G401 (cell line): ENCODE data around the gene TREML4. TPM values are rescaled to one million over a fixed set of nuclear protein-coding genes. Genes with fewer than 3 reads are reported as not detected.
"Not testable (repeated sequence)": the region's sequence is repeated elsewhere in the genome, so short reads cannot be mapped to it uniquely, and the experiment has no call there.

ENCODE experiments used
- DNase-seq: peaks from one replicate; pipeline ENCODE4 v3.0.0-alpha.2; 2015; ENCODE audit warnings: low spot score
- in situ Hi-C: cut with HindIII; loops from 2 replicates; pipeline ENCODE4 v1.10.0; 2016; ENCODE audit warnings: low sequenced_read_pairs, mixed read lengths
- total RNA-seq: library from RNA; depleted of rRNA; stranded (reverse); fragments of >200 nt; shearing (Covaris generic); gene quantifications from 2 replicates; pipeline ENCODE4 v1.2.3, GENCODE V29; 2014

The TREML4 gene
- total RNA-seq, 1 experiment from 2014 or later: not detected

DNA sequence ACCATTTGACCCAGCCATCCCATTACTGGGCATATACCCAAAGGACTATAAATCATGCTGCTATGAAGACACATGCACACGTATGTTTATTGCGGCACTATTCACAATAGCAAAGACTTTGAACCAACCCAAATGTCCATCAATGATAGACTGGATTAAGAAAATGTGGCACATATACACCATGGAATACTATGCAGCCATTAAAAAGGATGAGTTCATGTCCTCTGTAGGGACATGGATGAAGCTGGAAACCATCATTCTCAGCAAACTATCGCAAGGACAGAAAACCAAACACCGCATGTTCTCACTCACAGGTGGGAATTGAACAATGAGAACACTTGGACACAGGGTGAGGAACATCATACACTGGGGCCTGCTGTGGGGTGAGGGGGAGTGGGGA is 18.4 kb downstream of the TREML4 start:
- in situ Hi-C loops, DNase-seq: not testable (repeated sequence)

DNA sequence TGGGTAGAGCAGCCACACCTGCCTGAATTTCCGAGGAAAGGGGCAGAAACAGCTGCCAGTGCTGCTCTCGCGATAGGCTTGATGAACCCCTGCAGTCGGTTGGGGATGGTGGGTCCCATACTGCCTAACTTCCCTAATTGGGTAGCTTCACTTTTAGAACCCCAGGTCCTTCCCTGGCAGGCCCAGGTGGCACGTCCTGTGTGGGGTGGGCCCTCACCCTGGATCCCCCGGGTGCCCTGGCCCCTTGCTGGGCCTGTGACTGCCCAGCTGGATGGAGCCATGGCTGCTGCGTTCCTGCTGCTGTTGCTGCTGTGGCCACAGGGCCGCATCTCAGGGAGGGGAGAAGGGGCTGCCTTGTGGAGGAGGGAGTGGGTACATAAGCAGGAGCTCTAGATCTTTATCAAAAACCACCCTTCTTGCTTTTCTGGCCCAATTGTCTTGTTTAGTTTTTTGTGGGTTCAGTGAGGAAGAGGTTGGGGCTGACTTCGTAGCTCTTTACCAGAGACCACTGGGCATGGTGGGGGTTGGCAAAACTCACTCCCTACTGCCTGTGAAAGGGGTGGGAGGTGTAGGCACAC is 19.2 kb downstream of the TREML4 start:
- in situ Hi-C loops: no loop called here
- no peak for DNase-seq

GRCh38 chr6:41247882-41248705 is 19.9 kb downstream of the TREML4 start:
- in situ Hi-C loops: no loop called here
- DNase-seq: no peak

DNA sequence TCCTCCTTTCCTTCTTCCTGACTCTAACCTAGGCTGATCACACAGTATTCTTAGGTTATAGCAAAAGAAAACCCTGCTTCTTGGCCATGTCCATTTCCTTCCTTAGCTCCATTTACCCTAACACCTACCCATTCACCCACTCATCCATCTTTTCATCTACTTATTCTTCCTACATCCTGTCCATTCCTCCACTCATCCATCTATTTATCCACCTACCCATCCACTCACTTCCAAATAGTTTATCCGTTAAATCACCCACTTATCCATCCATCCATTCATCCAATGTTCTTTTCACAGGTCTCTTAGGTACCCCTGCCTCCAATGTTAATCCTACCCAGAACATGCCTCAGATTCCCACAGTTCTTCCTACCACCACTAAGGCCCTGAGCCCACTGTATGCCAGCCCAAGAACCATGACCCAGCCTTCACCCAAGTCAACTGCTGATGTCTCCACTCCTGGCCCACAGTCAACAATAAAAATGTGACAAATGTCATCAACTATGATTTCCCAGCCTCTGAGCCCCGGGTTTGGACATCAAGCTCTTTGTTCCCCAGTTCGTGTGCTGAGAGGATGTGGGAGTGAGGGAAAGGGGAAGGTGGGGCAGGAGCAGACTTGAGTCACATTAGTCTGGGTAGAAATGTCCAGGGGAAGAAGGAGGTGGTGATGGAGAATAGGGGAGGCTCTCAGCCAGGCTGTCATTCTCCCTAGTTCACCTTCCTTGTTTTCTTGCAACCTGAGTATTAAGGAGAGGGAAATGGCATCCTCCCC is 24.4 kb downstream of the TREML4 start:
- no peak for DNase-seq
- in situ Hi-C loops: no loop called here

DNA sequence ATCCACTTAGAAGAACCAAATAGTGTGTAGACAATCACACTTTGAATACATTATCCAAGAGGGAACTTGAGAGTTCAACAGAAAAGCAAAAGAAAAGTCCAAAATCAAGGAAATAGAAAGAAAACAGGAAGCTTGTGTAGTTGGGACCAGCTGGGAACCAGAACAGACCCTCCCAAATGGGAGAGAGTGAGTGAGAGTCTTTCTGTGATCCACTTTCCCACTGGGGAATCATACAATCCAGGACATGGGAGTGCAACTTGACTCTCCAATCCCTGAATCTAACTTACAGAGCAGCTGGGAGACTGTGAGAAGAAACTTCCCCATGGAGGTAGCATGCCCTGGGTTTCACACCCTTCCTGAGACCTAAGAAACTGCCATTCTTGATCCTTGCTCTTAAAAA is 27.0 kb downstream of the TREML4 start:
- no peak for DNase-seq
- in situ Hi-C loops: no loop called here

- in situ Hi-C loops: no loop called here
- DNase-seq: no peak
These were observed 27.6 kb downstream of the TREML4 start for GRCh38 chr6:41255638-41256246.

GRCh38 chr6:41256383-41256782 is 28.2 kb downstream of the TREML4 start:
- DNase-seq: no peak
- in situ Hi-C loops: no loop called here

GRCh38 chr6:41257369-41258195 is 29.4 kb downstream of the TREML4 start:
- in situ Hi-C loops: no loop called here

GRCh38 chr6:41258196-41258493 is 30.0 kb downstream of the TREML4 start:
- in situ Hi-C loops: no loop called here
- DNase-seq: no peak

More at GRCh38 chr6:41257369-41258195, 29.4 kb downstream of the TREML4 start:
- no peak for DNase-seq

- in situ Hi-C loops: no loop called here
These were observed 34.3 kb downstream of the TREML4 start for GRCh38 chr6:41262401-41262800.

DNA sequence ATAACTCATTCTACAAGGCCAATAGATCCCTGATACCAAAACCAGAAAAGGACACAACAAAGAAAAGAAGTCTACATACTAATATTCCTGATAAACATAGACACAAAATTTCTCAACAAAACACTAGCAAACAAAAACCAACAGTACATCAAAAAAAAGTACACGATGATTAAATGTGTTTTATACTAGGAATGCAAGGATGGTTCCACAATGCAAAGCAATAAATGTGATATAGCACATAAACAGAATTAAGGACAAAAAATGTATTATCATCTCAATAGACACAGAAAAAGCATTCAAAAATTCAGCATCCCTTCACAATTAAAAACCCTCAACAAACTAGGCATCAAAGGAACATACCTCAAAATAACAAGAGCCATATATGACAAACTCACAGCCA is 35.1 kb downstream of the TREML4 start:
- in situ Hi-C loops: no loop called here

More at GRCh38 chr6:41262401-41262800, 34.3 kb downstream of the TREML4 start:
- DNase-seq: no peak

DNA sequence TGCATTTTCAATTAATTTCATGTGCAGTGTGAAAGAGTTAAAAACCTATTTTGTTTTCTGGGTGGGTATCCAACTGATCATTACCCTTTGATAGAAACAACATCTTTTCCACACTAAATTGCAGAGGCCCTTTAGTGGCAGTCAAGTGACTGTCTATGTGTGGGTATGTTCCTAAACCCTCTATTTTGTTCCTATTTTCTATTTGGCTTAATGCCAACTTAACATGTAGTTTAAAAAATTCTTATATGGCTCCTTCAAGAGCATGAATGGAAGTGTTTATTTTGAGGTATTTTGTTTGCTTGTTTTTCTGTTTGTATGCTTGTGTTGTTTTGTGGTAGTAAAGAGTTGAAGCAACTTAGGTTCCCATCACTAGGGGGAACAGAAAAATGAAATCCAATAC is 38.4 kb downstream of the TREML4 start:
- in situ Hi-C loops: no loop called here
- DNase-seq: no peak

More for the DNA sequence above, 35.1 kb downstream of the TREML4 start:
- DNase-seq: no peak

GRCh38 chr6:41268478-41268877 is 40.3 kb downstream of the TREML4 start:
- in situ Hi-C loops: no loop called here
- DNase-seq: no peak

GRCh38 chr6:41269166-41269565 is 41.0 kb downstream of the TREML4 start:
- DNase-seq: no peak
- in situ Hi-C loops: no loop called here

- no peak for DNase-seq
- in situ Hi-C loops: no loop called here
These were observed 41.6 kb downstream of the TREML4 start for GRCh38 chr6:41269716-41270115.

- in situ Hi-C loops: no loop called here
- DNase-seq: no peak
These were observed 43.8 kb downstream of the TREML4 start for GRCh38 chr6:41271901-41272395.

DNA sequence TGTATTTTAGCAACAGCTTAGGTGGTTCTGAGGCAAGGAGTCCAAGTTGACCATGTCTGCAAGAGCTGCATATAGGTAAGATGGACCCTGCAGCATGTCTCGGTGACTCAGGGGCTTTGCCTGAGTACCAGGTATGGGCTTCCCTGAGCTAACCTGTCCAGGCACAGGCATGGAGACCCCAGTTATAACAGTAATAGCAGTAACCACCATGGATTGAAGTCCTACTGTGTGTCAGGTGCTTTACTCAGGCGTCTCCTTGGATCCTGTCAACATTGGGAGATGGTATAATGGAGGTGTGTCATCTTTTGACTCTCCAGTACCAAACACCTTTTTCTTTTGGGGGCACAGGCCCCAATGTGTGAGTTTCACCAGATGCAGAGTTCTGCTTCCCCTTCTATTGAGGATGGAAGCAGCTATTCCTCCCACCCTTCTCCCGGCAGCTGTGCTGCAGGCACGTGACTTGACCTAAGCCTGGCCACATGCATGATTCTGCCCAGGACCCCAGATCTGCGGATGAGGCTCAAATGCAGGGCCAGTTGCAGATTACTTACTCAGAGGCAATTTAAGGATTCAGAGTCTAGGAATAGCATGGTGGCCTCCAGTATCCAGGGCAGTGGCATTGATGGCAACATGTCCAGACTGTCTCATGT is 44.6 kb downstream of the TREML4 start:
- no peak for DNase-seq
- in situ Hi-C loops: no loop called here

DNA sequence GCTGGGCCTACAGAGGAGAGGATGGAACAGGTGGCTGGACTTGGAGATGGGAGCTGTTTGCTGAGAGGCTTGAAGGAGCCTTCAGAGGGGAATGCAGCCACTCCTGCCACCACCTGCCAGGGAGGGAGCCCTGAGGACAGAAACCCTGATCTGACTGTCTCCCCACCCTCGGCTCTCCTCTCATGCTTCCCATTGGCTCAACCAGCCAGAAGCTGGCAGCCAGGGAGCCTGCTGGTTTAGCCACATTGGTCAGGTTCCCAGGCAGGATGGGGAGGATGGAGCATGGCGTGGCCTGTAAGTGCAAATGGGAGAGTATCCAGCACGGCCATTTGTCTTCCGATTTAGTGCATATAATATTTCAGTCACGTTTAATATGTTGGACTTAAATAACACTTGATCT is 45.6 kb downstream of the TREML4 start:
- no peak for DNase-seq
- in situ Hi-C loops: no loop called here
